Measurements from ENCODE around the gene RANBP10.

DNA sequence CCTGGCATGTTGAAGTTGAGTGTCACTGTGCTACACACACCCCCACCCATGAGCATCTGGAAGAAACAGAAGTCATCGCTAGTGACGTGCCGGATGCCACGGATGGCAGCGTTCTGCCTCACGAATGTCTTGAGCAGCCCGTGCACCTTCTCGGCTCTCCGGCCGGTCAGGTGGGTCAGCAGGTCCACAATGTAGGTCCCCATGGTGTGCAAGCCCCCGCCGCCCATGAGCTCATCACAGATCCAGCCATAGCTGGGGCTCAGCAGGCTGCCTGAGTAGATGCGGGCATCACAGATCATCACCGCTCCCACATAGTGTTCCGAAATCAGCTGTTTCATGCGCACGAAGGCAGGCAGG, 130.8 kb downstream of the RANBP10 start:
- TF ChIP-seq, protein P1, sequence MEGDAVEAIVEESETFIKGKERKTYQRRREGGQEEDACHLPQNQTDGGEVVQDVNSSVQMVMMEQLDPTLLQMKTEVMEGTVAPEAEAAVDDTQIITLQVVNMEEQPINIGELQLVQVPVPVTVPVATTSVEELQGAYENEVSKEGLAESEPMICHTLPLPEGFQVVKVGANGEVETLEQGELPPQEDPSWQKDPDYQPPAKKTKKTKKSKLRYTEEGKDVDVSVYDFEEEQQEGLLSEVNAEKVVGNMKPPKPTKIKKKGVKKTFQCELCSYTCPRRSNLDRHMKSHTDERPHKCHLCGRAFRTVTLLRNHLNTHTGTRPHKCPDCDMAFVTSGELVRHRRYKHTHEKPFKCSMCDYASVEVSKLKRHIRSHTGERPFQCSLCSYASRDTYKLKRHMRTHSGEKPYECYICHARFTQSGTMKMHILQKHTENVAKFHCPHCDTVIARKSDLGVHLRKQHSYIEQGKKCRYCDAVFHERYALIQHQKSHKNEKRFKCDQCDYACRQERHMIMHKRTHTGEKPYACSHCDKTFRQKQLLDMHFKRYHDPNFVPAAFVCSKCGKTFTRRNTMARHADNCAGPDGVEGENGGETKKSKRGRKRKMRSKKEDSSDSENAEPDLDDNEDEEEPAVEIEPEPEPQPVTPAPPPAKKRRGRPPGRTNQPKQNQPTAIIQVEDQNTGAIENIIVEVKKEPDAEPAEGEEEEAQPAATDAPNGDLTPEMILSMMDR (IDR thresholded peaks at IDR 0.05; ENCODE audit: insufficient read depth, low read length, poor library complexity, severe bottlenecking): no peak
- no peak for TF ChIP-seq EZH2phosphoT487 (conservative IDR thresholded peaks at IDR 0.05; ENCODE audit: low read length)
